ENCODE data around the gene GLRX2.
"Not testable (repeated sequence)": the region's sequence is repeated elsewhere in the genome, so short reads cannot be mapped to it uniquely, and the experiment has no call there.

The GLRX2 gene

DNA sequence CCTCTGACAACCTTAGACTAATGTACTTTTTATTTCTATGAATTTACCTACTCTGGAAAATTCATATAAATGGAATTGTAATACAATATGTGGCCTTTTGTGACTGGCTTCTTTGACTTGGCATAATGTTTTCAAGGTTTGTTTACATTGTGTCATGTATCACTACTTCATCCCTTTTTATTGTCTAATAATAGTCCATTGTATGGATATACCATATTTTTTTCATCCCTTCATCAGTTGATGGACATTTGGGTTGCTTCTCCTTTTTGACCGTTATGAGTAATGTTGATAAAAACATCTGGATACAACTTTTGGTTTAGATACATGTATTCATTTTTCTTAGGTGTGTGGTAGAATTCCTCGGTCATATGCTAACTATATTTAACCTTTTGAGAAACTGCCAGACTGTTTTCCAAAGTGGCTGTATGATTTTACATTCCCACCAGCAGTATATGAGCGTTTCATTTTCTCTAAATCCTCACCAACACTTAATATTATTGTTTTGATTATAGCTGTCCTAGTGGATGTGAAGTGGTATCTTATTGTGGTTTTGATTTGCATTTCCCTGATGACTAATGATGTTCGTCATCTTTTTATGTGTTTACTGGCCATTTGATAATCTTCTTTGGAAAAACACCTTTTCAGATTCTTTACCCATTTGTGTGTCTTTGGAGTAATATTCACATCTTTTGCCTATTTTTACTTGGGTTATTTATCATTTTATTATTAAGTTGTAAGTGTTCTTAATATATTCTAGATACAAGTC, 42.3 kb downstream of the GLRX2 start:
- no peak for DNase-seq

DNA sequence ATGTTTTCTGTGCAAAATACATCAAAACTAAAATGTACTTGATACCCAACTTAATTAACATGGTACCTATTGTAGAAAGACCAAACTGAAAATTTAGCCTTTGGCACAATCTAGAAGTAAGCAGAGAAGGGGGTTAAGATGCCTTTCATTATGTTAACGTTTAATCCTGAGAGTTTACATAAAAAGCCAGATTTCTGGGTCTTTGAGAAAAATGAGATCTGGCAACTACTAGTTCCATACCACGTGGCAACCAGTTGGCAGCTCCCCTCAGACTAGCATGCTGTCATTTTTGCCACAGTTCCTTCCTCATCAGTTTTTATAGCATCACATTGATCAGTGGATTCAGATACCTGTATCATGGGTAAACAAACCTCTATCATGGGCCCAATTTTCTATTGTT, 44.3 kb downstream of the GLRX2 start:
- DNase-seq = peak; percentile 31

DNA sequence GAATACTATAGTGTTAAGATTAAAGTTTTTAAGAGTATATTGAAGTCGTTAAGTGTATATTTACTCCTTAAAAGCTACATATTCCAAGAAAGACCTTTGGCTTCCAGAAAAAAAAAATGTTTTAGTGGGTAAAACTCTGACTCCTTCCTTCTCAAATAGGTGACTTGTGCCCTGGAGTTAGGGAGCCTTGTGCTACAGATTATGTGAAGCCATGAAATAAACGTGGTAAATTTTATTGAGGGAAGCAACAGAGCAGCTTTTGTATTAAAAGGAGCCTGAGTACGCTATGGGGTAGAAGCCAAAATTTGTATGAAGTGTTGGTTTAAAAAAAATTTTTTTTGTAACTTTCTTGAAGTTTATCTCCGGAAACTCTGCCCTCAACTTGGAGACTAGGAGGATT, 44.8 kb downstream of the GLRX2 start:
- DNase-seq = peak; percentile 47

DNA sequence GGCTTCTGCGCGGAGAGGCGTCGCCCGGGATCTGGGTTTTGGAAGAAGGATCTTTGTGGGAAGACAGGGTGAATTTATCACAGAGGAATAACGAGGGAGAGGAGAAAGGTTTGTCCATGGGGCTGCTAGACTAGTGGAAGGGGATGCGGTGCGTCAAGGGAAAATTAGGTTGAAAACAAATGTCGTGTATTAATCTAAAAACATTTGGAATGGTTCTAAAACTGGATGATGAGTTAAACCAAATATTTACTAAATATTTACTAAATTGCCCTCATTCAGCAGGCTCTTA, 45.2 kb downstream of the GLRX2 start:
- no peak for DNase-seq

DNA sequence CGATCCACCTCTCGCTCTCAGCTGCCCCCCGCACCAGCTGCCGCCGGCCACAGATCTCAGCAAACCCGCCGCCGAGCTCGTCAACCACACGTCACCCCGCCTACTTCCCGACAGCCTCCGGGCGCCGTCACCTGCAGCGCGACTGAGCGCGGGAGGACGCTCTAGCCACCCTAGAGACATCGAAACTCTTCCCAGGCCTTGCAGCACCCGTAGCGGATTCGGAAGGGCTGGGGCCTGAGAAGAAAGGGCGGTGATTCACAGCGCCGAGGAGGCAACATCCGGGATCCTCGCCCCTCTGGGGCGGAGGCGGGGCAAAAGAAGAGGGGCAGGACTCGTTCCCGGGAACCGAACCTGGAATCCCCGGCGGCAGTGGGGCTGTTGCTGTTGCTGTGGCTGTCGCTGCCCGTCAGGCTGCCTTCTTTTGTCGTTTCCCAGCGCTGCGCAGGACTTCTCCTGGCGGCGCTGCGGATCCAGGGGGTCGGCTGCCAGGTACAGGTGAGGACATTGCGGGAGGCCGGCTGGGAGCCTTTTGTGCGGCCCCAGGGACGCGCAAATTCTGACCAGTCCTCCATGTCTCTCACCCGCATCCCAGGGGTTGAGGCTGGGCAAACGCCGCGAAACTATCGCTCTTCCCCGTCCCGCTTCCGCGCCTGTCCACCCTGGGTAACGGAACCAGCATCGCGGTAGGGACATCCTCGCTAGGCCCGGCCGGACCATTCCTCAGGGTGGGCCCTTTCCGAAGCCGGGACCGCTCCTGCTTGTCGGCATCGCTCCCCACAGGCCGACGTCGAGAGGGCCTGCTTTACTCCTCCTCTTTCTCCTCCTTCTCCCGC, 45.7 kb downstream of the GLRX2 start, which contains the start of the genes RO60 and UCHL5:
TSS of gene RO60 (plus strand) at position 331 of the 833 bp plus-strand sequence. CDS start 9,443 bp downstream, outside the sequence.
TSS of gene UCHL5 (minus strand) at position 79 of the 833 bp plus-strand sequence. CDS start 100 bp downstream, outside the sequence.
- peak; percentile 99 for DNase-seq

DNA sequence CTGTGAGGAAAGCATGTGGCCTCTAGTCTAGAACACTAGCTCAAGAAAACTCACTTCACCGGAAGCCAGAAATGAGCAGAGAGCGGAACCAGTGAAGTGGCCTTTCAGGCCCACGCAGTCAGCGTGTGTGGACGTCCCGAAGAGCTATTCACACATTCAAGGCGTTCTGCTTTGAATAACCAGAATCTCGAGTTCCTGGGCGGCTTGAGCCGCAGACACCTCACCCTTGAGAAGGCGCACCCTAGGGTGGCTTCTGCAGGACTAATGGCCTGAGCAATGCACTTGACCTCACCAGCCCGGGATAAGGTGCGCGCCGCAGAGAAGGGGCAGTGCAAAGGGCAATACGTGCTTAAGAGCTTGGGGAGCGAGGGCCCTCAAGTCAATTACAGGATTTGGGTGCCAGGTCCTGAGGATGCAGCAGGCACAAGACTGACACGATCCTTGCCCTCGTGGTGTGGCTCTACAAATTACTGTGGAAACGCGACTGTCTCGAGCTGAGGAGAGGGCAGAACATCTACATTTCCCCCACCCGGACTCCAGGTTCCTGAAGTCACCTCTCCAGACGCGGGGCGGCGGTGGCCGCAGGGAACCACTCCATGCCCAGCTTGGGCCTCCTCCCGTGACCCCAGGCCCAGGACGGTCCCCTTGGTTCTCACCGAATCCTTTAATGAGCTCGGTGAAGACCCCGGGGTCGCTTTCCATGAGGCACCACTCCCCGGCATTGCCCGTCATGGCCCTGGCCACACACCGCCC, 46.5 kb downstream of the GLRX2 start:
- DNase-seq = no peak

DNA sequence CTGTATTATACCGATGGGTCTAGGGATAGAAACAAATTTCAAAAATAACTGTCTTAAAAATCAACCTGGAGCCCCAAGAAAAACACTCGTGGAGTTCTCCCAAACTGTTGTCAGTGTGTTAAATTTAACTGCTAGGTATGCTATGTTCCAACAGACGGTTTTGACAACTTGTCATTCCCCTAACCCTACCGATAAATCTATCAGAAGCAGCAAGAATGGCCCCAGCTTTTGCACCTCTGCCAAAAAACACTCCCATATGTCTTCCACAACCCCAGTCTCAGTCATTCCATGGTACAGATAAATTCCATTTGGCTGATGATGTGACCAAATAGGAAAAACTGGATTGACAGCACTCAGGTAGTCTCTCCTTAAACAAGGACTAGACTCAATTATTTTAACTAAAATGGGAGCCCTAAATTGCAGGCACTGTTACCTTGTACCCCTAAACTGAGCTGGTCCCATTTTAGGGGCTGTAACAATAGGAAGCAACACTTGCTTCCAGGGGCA, 51.0 kb downstream of the GLRX2 start:
- DNase-seq = no peak

DNA sequence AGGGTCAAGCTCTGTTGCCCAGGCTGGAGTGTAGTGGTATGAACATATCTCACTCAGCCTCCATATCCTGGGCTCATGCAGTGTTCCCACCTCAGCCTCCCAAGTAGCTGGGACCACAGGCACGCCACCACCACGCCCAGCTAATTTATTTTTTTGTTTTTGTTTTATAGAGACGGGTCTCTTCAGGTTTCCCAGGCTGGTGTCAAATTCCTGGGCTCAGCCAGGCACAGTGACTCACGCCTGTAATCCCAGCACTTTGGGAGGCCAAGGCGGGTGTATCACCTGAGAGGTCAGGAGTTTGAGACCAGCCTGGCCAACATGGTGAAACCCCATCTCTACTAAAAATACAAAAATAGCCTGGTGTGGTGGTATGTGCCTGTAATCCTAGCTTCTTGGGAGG, 56.3 kb downstream of the GLRX2 start:
- not testable (repeated sequence) for DNase-seq

All from eye (tissue), 1 donor.